IMR-90 (cell line): Measurements from ENCODE around the gene PHACTR2. TPM values are rescaled to one million over a fixed set of nuclear protein-coding genes. Genes with fewer than 3 reads are reported as not detected.

Source experiments
- ATAC-seq: fragments of 200-7000 bp; cut with Tn5 transposase; 2 replicates; pipeline ENCODE4 v1.9.1; 2020; ENCODE audit warnings: low read depth, mild to moderate bottlenecking, moderate library complexity
- BruUV-seq: library from RNA; stranded (reverse); fragments of 400-500 nt; replicated peaks from 2 replicates; lab custom pipeline; 2021; lab: Mats Ljungman, UMichigan
- CTCF ChIA-PET: fragments of 300-600 bp; formaldehyde crosslinking; extraction: SDS; loops from one replicate; lab custom pipeline; 2021; ENCODE audit warnings: antibody characterized with exemption; lab: Yijun Ruan, JAX
- POLR2A ChIA-PET: fragments of 300-600 bp; sonication (Branson Sonifier 250); formaldehyde crosslinking; loops from one replicate; lab custom pipeline; 2022; ENCODE audit warnings: antibody characterized with exemption; ENCODE audit not compliant: unreplicated experiment; lab: Charles Lee
- DNase-seq: peaks from one replicate; pipeline ENCODE4 v3.0.0; 2013
- H2AFZ ChIP-seq: replicated peaks from 2 replicates; pipeline ENCODE3; 2013; ENCODE audit warnings: low read length, mild to moderate bottlenecking; ENCODE audit not compliant: poor library complexity
- H2AK5ac ChIP-seq: 2 replicates; pipeline ENCODE4 v1.6.1; 2013; ENCODE audit warnings: low read depth, low read length, inconsistent platforms
- H2AK9ac ChIP-seq: replicated peaks from 2 replicates; pipeline ENCODE3; 2013; ENCODE audit warnings: mild to moderate bottlenecking, low read depth, low read length, moderate library complexity; ENCODE audit not compliant: poor library complexity
- H2BK120ac ChIP-seq: 2 replicates; pipeline ENCODE4 v1.6.1; 2013; ENCODE audit warnings: low read depth, low read length, inconsistent platforms
- H2BK15ac ChIP-seq: 3 replicates; pipeline ENCODE4 v1.6.1; 2013; ENCODE audit warnings: low read depth, low read length, inconsistent platforms
- H2BK20ac ChIP-seq: 2 replicates; pipeline ENCODE4 v1.6.1; 2013; ENCODE audit warnings: low read depth, mild to moderate bottlenecking, inconsistent platforms, low read length, moderate library complexity
- H2BK5ac ChIP-seq: 2 replicates; pipeline ENCODE4 v1.6.1; 2013; ENCODE audit warnings: mild to moderate bottlenecking, low read depth, low read length, inconsistent platforms; ENCODE audit not compliant: poor library complexity, severe bottlenecking
- H3K14ac ChIP-seq: replicated peaks from 2 replicates; pipeline ENCODE4 v1.6.1; 2013; ENCODE audit warnings: low read depth, low read length, inconsistent platforms
- H3K18ac ChIP-seq: 2 replicates; pipeline ENCODE4 v1.6.1; 2013; ENCODE audit warnings: low read depth, low read length, control low read depth
- H3K23ac ChIP-seq: 2 replicates; pipeline ENCODE4 v1.6.1; 2013; ENCODE audit warnings: low read depth, low read length, inconsistent platforms
- H3K27ac ChIP-seq: 2 replicates; pipeline ENCODE4 v1.5.1; 2013; ENCODE audit warnings: mild to moderate bottlenecking, control low read depth, low read length; ENCODE audit not compliant: insufficient read depth
- H3K27me3 ChIP-seq: 2 replicates; pipeline ENCODE4 v1.6.1; 2013; ENCODE audit warnings: low read length; ENCODE audit not compliant: control insufficient read depth, insufficient read depth
- H3K36me3 ChIP-seq: 2 replicates; pipeline ENCODE4 v1.6.1; 2013; ENCODE audit warnings: low read length, mixed read lengths; ENCODE audit not compliant: control insufficient read depth, insufficient read depth
- H3K4ac ChIP-seq: 2 replicates; pipeline ENCODE4 v1.6.1; 2013; ENCODE audit warnings: low read depth, low read length, inconsistent platforms
- H3K4me1 ChIP-seq: 2 replicates; pipeline ENCODE4 v1.6.1; 2013; ENCODE audit warnings: low read length, mixed read lengths; ENCODE audit not compliant: control insufficient read depth, insufficient read depth
- H3K4me2 ChIP-seq: 2 replicates; pipeline ENCODE4 v1.6.1; 2013; ENCODE audit warnings: low read depth, mild to moderate bottlenecking, control low read depth, low read length, moderate library complexity
- H3K4me3 ChIP-seq: 2 replicates; pipeline ENCODE4 v1.5.1; 2013; ENCODE audit warnings: low read depth, mild to moderate bottlenecking, control low read depth, low read length, moderate library complexity; ENCODE audit not compliant: insufficient read depth
- H3K56ac ChIP-seq: 2 replicates; pipeline ENCODE4 v1.6.1; 2013; ENCODE audit warnings: low read length, inconsistent platforms; ENCODE audit not compliant: insufficient read depth; ENCODE audit errors: extremely low read depth
- H3K79me1 ChIP-seq, 2 experiments: 2 replicates each; pipeline ENCODE4 v1.6.1; 2013; ENCODE audit warnings: low read length in 2 of 2, inconsistent platforms in 1 of 2, low read depth in 1 of 2
- H3K9ac ChIP-seq: 2 replicates; pipeline ENCODE4 v1.6.1; 2013; ENCODE audit warnings: low read depth, low read length, control low read depth
- H3K9me1 ChIP-seq: 2 replicates; pipeline ENCODE4 v1.6.1; 2013; ENCODE audit warnings: low read length, inconsistent platforms; ENCODE audit not compliant: insufficient read depth
- H3K9me3 ChIP-seq: 2 replicates; pipeline ENCODE4 v1.6.1; 2013; ENCODE audit warnings: low read length; ENCODE audit not compliant: control insufficient read depth, insufficient read depth
- H4K20me1 ChIP-seq: 2 replicates; pipeline ENCODE4 v1.6.1; 2013; ENCODE audit warnings: low read length, inconsistent platforms; ENCODE audit not compliant: insufficient read depth
- H4K5ac ChIP-seq: 2 replicates; pipeline ENCODE4 v1.6.1; 2013; ENCODE audit warnings: mild to moderate bottlenecking, low read depth, low read length, control low read depth
- H4K8ac ChIP-seq, 2 experiments: 2 replicates each; pipeline ENCODE4 v1.6.1; 2013; ENCODE audit warnings: low read depth in 2 of 2, low read length in 2 of 2, control low read depth in 1 of 2, inconsistent platforms in 1 of 2
- H4K91ac ChIP-seq: 2 replicates; pipeline ENCODE4 v1.6.1; 2013; ENCODE audit warnings: low read depth, low read length, inconsistent platforms; ENCODE audit not compliant: insufficient read depth
- BHLHE40 ChIP-seq: fragments of 150-350 bp; IDR thresholded peaks from 2 replicates; pipeline ENCODE4 v1.6.1; 2016; ENCODE audit warnings: mild to moderate bottlenecking, low read depth, low read length
- CEBPB ChIP-seq: IDR thresholded peaks from 2 replicates; pipeline ENCODE4 v1.6.1; 2012; ENCODE audit warnings: low read depth, low read length, improper control_type of control experiment
- CTCF ChIP-seq: conservative IDR thresholded peaks from 2 replicates; pipeline ENCODE4 v1.5.1; 2012; ENCODE audit warnings: mild to moderate bottlenecking, low read depth, low read length, improper control_type of control experiment
- FOS ChIP-seq: fragments of 150-350 bp; IDR thresholded peaks from 2 replicates; pipeline ENCODE4 v1.6.1; 2016; ENCODE audit warnings: low read depth, low read length
- NFE2L2 ChIP-seq: fragments of 150-350 bp; IDR thresholded peaks from 2 replicates; pipeline ENCODE4 v1.6.1; 2016; ENCODE audit warnings: low read depth, mild to moderate bottlenecking, low read length
- RCOR1 ChIP-seq: IDR thresholded peaks from 2 replicates; pipeline ENCODE4 v1.6.1; 2012; ENCODE audit warnings: mild to moderate bottlenecking, low read length, improper control_type of control experiment; ENCODE audit not compliant: insufficient replicate concordance
- RFX5 ChIP-seq: IDR thresholded peaks from 2 replicates; pipeline ENCODE4 v1.8.0; 2012; ENCODE audit warnings: low read depth, mild to moderate bottlenecking, low read length, moderate library complexity
- SMC3 ChIP-seq: fragments of 150-350 bp; IDR thresholded peaks from 2 replicates; pipeline ENCODE4 v1.6.1; 2016; ENCODE audit warnings: low read depth, mild to moderate bottlenecking, antibody characterized with exemption, low read length, moderate library complexity
- USF2 ChIP-seq: fragments of 150-350 bp; IDR thresholded peaks from 2 replicates; pipeline ENCODE4 v1.6.1; 2017; ENCODE audit warnings: mild to moderate bottlenecking, antibody characterized with exemption, low read length, low read depth
- WGBS, 2 experiments: methylation state at CpG; one replicate each; pipeline versions ENCODE4 v1.1.5 to v1.1.7; 2013; ENCODE audit warnings: missing lambda C conversion rate in 2 of 2; ENCODE audit not compliant: insufficient read length in 1 of 2; ENCODE audit errors: extremely low coverage in 2 of 2; 5-methylcytosine and 5-hydroxymethylcytosine counted together
- dilution Hi-C: fragments of 300-500 bp; cut with HindIII; formaldehyde crosslinking; loops from one replicate; pipeline ENCODE4 v1.14.3; 2018; ENCODE audit warnings: low sequenced_read_pairs; ENCODE audit not compliant: unreplicated experiment
- in situ Hi-C: fragments of 300-500 bp; cut with MboI; formaldehyde crosslinking; loops from 3 replicates; pipeline ENCODE4 v1.14.3; 2019; ENCODE audit warnings: low sequenced_read_pairs, inconsistent platforms, mixed read lengths
- intact Hi-C: fragments of 100-400 bp; cut with micrococcal nuclease; formaldehyde crosslinking; loops from 2 replicates; pipeline ENCODE4 v1.10.0; 2022
- polyA plus RNA-seq, 3 experiments: library from polyadenylated mRNA; depleted of rRNA; stranded (reverse); fragments of >200 nt; gene quantifications; 2 replicates each; pipeline ENCODE4 v1.2.3, GENCODE V29; 2012; ENCODE audit warnings: low replicate concordance in 1 of 3
- total RNA-seq: library from RNA; depleted of rRNA; stranded (reverse); fragments of >200 nt; gene quantifications from 2 replicates; pipeline ENCODE4 v1.2.3, GENCODE V29; 2012

The PHACTR2 gene
- total and polyA plus RNA-seq, 2 of the 4 experiments (the other 2 are of a cell fraction): 14.5 to 74.2 TPM

- Histone ChIP-seq H3K23ac (no peak overlapping the region; the same call in 1 of the 2 replicates), H3K79me1 (peaks cover 35 to 57% of the 10 kb centered on the region in 2 experiments), H4K5ac (no peak overlapping the region), H2AK5ac (no peak overlapping the region), H3K9me1 (0 out of 2 replicates have a peak, but pooled peaks cover 3% of the 10 kb centered on the region), H3K27me3 (no peaks in the 10 kb centered on the region), H2BK15ac (no peak overlapping the region), H2AK9ac (no peak overlapping the region), H3K4me3 (no peak overlapping the region), H2BK5ac (no peak overlapping the region), H4K20me1 (peaks cover 21% of the 10 kb centered on the region; the same call in 1 of the 2 replicates), H2BK120ac (no peak overlapping the region), H3K9me3 (peaks cover 3% of the 10 kb centered on the region; the same call in 1 of the 2 replicates), H3K27ac (no peak overlapping the region), H3K14ac (no peak overlapping the region), H3K56ac (no peak overlapping the region), H3K4me1 (no peaks in the 10 kb centered on the region), H3K4me2 (no peak overlapping the region), H3K36me3 (peaks cover 3% of the 10 kb centered on the region; the same call in 1 of the 2 replicates), H3K18ac (no peak overlapping the region), H4K91ac (no peak overlapping the region), H2AFZ (no peak overlapping the region), H4K8ac (no peak overlapping the region), H2BK20ac (no peak overlapping the region), H3K4ac (no peak overlapping the region), H3K9ac (no peak overlapping the region)
- ChIA-PET POLR2A (no interaction called here), CTCF (no interaction called here)
- ATAC-seq: no peak
- dilution Hi-C loops: no loop called here
- intact Hi-C loops: no loop called here
- TF ChIP-seq CTCF (no peak), CEBPB (no peak), FOS (no peak), NFE2L2 (no peak), RFX5 (no peak), BHLHE40 (no peak), USF2 (no peak), RCOR1 (no peak), SMC3 (no peak)
- in situ Hi-C loops: no loop called here
- no CpG with 5 or more reads among the region's 3 CpGs for WGBS, 2 experiments
- BruUV-seq: no TSS peak
- no peak for DNase-seq
Measured at GRCh38 chr6:143707697-143708096, 29.9 kb downstream of the PHACTR2 start.
